Left forelimb (tissue), 1 donor: ENCODE results near the gene PPP2R2B.
"Not testable (repeated sequence)": the region's sequence is repeated elsewhere in the genome, so short reads cannot be mapped to it uniquely, and the experiment has no call there.

Source experiments
- DNase-seq: peaks from one replicate; pipeline ENCODE4 v3.0.0-alpha.2; 2018; ENCODE audit warnings: low spot score

The PPP2R2B gene

GRCh38 chr5:146744068-146744745, 134.3 kb downstream of the PPP2R2B start:
- no peak for DNase-seq

GRCh38 chr5:146734936-146735577, 143.5 kb downstream of the PPP2R2B start:
- no peak for DNase-seq

- no peak for DNase-seq
These were observed 145.6 kb downstream of the PPP2R2B start for GRCh38 chr5:146732962-146733361.

GRCh38 chr5:146731909-146732659, 146.5 kb downstream of the PPP2R2B start:
- DNase-seq = no peak

GRCh38 chr5:146728746-146729145, 149.8 kb downstream of the PPP2R2B start:
- not testable (repeated sequence) for DNase-seq

GRCh38 chr5:146726891-146727290, 151.7 kb downstream of the PPP2R2B start:
- no peak for DNase-seq

GRCh38 chr5:146726020-146726419, 152.5 kb downstream of the PPP2R2B start:
- no peak for DNase-seq

- DNase-seq = no peak
These were observed 153.5 kb downstream of the PPP2R2B start for GRCh38 chr5:146725025-146725424.

GRCh38 chr5:146722361-146722779, 156.2 kb downstream of the PPP2R2B start:
- DNase-seq = no peak

GRCh38 chr5:146721073-146721815, 157.3 kb downstream of the PPP2R2B start:
- no peak for DNase-seq

GRCh38 chr5:146720107-146720506, 158.4 kb downstream of the PPP2R2B start:
- DNase-seq = no peak

GRCh38 chr5:146719179-146719578, 159.4 kb downstream of the PPP2R2B start:
- DNase-seq = no peak

- no peak for DNase-seq
These were observed 159.9 kb downstream of the PPP2R2B start for GRCh38 chr5:146718609-146719008.

- no peak for DNase-seq
These were observed 160.6 kb downstream of the PPP2R2B start for GRCh38 chr5:146717951-146718350.

- DNase-seq = no peak
These were observed 161.9 kb downstream of the PPP2R2B start for GRCh38 chr5:146716636-146717035.

- no peak for DNase-seq
These were observed 168.2 kb downstream of the PPP2R2B start for GRCh38 chr5:146710348-146710747.

- DNase-seq = no peak
These were observed 171.2 kb downstream of the PPP2R2B start for GRCh38 chr5:146707316-146707715.

- DNase-seq = no peak
These were observed 172.1 kb downstream of the PPP2R2B start for GRCh38 chr5:146706321-146706972.

GRCh38 chr5:146704949-146705665, 173.4 kb downstream of the PPP2R2B start:
- DNase-seq = no peak

- DNase-seq = no peak
These were observed 174.7 kb downstream of the PPP2R2B start for GRCh38 chr5:146703899-146704298.

GRCh38 chr5:146703499-146703898, 175.1 kb downstream of the PPP2R2B start:
- no peak for DNase-seq
